ENCODE measurements around the gene RBPMS2.
"Not testable (repeated sequence)": the region's sequence is repeated elsewhere in the genome, so short reads cannot be mapped to it uniquely, and the experiment has no call there.

Gene RBPMS2

DNA sequence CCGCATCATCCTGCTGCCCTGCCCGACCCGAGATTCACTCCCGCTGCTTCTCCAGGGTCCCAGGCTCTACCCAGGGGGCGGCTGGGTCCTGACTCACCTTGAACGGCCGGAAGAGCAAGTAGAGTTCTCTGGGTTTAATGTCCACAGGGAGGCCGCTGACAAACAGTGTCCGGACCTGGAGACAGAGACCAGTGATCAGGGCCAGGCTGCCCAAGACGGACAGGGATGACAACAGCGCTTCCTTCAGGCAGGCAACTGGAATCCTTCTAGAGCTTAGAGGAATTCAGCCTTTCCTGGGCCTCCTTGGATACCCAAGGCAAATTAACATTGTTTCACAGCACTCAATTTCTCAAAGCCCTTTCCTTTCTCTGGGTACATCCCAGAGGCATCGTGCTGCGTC is 23.9 kb downstream of the RBPMS2 start:
- DNase-seq = no peak

- DNase-seq = no peak
These were observed 25.3 kb downstream of the RBPMS2 start for GRCh38 chr15:64749999-64750657.

DNA sequence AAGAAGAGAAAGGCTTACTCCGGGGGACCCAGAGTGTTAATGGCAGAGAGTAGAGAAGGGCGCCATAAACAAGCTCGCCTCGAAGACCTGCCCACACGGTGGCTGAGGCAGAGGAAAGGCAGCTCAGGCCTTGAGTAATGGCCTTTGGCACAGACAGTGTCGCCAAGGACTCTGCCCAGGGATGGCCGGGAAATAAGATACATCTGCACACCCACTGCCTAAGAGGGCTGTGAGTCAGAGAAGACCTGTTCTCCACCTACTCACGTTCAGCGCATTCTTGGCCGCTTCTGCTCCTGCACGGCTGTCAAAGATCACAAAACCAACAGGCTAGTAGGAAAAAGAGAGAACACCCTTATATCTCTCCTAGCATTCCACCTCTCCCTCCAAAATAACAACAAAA is 26.2 kb downstream of the RBPMS2 start:
- no peak for DNase-seq

DNA sequence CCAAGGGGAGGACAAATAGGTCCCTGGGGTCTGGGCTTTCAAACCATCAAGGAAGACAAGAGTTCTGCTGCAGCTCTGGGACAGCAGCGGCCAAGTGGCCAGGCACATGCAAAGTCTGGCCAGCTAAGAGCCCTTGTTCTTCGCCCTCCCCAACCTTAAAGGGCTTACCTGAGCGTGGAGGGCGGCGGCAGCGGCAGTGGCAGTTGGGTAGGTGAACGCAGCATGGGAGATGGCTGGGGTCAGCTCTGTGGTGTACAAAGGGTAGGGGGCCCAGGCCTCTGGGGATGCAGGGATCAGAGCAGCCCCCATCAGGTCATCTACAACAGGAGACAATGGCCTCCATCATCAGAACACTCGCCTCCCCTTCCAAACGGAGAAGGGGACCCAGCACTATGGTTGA is 27.1 kb downstream of the RBPMS2 start:
- DNase-seq = no peak

DNA sequence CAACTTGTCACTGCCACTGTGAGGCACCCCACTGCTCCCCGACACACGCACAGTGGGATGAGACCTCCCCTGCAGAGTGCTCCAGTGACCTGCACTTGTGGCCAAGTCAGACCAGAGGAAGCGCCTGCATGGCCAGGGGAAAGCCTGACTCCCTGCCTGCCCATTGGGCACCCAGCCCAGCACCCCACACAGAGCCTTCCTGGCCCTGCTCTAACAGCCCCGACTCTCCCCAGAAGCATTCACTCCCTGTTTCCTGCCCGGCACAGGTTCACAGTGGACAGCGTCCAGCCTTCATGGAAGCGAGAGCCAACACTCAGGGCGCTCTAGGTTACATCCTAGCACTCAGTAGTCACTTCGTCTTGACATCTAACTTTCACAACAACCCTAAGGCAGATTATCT is 27.8 kb downstream of the RBPMS2 start:
- no peak for DNase-seq

DNA sequence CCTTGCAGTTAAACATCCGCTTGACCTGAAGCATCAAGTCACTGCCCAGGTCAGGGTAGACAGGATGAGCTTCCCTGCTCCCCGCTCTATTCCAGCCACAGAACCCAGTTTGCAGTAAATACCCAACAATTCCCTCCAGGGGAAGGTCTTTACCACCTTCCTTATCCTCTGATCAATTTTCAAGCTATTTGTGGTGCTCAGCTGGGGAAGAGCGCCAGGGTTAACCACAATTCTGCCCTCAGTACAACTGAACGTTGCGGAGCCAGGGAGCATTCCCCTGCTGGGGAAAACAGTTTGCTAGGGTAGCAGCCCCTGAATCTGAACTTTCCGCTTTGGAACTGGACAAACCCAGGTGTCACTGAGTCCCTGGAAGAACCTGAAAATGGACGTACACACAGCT is 28.5 kb downstream of the RBPMS2 start:
- DNase-seq = no peak

GRCh38 chr15:64746356-64746755 is 29.0 kb downstream of the RBPMS2 start:
- DNase-seq = no peak

DNA sequence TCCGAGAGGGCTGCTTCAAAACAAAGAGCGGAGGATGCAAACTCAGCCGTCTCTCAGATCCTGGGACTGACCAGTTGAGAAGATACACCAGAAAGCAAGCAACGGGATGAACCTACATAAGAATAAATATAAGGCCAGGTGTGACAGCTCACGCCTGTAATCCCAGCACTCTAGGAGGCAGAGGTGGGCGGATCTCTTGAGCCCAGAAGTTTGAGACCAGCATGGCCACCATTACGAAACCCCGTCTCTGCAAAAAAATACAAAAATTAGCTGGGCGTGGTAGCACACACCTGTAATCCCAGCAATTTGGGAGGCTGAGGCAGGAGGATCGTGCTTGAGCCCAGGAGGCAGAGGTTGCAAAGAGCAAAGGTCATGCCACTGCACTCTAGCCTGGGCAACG is 31.7 kb downstream of the RBPMS2 start:
- no peak for DNase-seq

DNA sequence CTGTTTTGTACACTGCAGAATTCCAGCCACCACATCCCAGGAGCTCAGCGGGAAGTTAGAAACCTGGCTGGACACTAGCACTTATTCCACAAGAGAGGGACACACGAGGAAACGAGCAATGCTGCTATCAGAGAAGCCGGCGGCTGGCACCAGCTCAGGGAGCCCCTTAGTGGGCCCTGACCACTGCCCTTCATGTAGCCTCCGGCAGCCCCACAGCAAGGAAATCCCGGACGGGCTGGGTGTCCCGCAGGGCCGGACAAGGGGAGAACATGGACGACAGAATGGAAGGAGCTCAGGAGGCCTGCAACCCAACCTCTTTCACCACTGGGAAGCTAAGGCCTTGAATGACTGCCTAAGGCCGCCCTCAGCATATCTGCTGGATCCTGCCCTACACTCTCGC is 32.5 kb downstream of the RBPMS2 start:
- DNase-seq = no peak

DNA sequence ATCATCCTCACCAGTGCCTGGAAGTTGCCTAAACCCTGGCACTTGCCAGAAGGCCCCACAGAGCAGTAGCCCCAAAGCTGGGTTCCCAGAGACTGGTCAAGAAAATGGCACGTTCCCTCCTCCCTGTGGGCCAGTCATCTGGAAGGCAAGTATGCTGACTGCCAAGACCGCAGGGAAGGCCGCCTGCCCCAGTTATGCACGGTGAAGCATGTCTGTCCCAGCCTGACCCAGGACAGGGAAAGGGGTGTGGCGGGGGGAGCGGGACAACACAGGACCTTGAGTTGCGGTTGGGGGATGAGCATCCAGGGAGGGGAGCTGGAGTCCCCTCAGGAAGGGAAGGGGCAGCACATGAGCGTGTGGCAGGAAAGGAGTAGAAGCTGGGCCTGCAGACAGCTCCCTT is 33.0 kb downstream of the RBPMS2 start:
- DNase-seq = no peak

- DNase-seq = not testable (repeated sequence)
These were observed 33.7 kb downstream of the RBPMS2 start for GRCh38 chr15:64741708-64742107.

DNA sequence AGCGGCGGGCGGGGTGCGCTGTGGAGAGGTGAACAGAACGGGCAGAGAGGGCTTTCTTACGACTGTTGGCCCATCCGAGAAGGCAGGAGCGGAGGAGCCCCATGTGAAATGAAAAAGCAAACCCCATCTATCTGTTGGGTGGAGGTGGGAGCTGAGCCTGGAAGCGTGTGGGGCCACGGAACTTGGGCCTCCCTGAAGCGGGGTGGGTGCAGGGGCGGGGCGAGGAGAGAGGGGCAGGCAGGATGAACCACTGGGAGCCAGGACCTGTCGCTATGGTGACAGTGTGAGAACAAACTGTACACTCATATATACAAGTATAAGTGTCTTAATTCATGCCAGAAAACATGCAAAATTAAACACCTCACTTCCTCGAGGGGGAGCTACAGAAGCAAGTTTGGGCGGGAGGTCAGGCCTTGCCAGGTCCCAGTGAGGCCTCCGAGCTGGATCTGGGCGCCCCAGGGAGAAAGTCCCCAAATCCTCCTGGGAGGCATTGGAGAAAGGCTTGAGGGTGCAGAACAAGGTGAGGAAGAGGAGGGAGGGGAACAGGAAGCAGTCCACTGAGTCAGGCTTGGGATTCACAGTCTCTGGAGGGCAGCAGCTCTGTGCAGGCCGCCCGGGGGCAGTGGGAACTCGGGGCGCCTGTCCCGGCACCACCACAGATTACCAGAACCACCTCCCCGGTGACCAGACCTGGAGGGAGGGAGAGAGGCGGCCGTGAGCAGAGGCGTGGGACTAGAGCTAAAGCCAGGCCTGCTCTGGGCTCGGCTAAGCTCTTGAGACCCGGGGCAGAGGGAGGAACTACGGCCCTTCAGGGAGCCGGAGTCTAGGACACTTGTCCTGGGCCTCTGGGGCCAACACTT is 34.8 kb downstream of the RBPMS2 start:
- no peak for DNase-seq

DNA sequence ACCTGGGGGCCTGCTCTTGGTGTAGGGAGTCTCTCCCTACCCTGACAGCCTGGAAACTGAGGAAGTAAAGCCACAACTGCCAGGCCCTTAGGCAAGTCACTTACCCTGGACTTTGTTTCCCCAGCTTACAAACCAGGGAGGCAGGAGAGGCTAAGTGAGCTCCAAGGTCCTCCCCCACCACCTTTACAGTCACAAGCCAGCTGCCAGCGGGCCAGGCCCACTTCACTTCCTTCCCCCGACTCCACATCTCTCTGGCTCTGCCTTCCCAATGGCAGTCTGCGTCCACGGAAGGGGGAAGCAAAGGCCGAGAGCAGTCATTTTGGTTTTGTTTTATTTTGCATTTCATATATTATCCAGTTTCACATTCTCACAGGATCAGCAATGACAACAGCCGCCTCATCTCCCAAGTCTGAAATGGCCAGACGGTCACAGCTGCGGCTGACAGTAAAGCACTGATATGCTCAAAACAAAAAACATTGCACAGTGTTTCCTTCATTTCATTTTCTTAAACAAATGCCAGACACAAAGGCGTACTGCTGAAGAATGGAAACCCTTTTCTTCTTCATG is 35.7 kb downstream of the RBPMS2 start:
- no peak for DNase-seq

DNA sequence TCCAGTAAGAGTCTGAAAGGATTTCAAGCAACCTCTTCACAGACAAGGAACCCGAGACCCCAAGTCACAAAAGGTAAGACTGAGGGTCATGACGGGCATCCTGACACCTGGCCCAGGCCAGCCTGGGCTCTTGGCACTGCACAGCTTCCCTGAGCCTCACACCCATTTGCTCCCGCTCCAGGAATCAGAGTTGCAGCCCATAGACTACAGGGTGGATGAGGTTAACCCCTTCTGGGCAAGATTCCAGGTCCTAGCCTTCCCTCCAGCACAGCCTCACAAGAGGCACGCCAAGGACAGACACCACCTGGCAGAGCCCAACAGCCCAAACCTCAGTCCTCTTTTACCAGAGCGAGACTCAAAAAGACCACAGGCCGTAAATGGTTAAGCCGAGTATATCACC is 36.2 kb downstream of the RBPMS2 start:
- DNase-seq = no peak

GRCh38 chr15:64738226-64739095 is 36.9 kb downstream of the RBPMS2 start:
- DNase-seq = no peak

- no peak for DNase-seq
These were observed 43.1 kb downstream of the RBPMS2 start for GRCh38 chr15:64732156-64732860.

DNA sequence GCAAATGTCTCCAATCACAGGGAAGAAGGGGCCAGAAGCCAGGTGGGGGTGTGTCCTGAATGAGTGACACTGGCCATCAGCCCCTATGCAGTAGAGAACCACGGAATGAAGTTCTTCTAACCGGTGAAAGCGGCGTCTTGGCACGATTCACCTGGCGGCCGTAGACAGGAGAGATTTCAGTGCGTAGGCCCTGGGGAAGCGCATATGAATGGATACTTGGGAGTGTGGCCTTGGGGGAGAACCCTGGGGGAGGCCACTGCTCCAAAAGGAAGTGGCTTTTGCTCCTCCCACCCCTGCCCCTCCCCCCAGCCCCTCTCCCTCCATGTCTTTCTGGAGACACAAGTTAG is 43.6 kb downstream of the RBPMS2 start:
- DNase-seq = no peak

DNA sequence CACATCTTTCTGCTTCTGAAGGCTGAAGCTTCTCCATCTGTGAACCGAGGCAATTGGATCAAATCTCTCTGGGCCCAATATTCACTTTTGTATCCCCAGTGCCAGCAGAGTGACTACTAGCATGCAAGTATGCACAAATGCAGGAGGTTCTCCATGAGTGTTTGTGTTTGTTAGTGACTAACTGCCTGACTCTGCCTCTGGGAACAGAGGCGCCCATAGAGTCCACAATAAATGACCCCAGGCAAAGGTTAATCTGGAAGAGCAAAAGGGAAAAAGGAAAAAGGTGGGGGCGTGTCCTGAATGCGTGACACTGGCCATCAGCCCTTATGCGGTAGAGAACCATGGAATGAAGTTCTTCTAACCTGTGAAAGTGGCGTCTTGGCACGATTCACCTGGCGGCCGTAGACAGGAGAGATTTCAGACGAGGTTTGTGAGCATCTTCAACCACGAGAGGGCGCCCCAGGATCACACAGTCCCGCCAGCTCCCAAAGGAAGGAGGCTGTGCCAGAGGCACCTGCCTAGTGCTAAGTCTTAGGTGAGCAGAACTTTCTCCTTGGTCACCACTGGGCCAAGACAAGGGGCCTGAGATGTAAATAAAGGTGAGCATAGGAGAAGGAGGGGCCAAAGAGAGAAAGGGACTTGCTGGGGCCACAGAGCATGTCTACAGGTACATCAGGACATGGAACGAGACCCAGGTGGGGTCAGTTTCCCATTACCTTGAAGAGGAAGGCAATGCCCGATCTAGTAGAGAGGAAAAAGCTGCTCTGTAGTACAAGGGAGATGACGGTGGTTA is 44.2 kb downstream of the RBPMS2 start:
- peak; percentile 66 to 88 (median 77) for DNase-seq

GRCh38 chr15:64730151-64730550 is 45.2 kb downstream of the RBPMS2 start:
- no peak for DNase-seq

DNA sequence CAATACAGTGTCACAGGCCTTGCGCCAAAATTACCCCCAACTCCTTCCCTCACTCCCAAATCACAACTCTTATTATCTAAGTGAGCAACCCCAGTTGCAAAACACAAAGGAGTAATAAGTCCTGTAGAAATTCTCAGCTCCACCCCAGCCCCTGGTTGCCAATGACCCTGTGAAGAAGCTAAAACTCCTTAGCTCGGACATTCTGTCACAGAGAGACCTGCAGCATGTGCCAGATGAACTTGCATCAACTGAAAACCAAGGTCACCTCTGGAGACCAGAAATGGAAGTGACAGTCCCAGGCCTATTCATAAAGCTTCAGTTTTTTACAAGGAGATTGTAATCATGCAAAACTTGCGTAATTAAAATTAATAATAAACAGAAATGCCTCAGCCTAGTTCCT is 55.2 kb downstream of the RBPMS2 start:
- no peak for DNase-seq

DNA sequence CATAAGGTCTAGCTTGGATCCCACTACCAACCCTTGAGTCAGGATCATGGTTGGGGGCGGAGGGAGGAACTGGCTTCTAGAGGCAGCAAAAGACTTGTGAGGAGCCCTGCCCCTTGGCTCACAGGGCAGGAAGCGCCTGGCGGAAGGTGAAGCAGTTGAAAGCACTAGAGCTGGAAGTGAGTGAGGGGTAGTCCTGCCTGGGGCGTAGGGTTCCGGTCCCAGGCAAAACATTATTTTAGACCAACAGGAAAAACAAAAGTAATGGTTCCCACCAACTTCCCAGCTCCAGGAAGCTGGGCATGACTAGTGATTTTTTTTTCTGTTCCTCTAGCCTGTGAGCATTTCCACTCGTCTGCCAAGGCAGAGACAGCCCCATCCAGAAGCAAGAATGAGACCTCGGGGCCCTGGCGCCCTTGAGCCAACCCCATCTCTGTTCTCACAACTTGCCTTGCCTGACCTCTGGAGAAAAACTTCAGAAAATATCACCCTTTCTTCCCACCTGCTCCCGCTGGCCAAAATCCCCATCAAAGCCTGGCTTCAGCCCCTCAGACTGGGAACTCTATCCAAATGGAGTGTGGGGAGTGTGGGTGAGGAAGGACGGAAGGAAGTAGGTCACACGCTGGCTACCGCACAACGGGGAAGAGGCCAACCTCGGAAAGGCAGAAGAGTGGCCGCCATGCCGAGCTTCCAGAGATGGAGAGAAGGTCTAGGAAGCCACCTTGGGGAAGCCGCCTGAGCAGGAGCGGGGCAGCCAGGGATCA is 57.5 kb downstream of the RBPMS2 start:
- no peak for DNase-seq
